ENCODE results near the gene GFRA4.

DNA sequence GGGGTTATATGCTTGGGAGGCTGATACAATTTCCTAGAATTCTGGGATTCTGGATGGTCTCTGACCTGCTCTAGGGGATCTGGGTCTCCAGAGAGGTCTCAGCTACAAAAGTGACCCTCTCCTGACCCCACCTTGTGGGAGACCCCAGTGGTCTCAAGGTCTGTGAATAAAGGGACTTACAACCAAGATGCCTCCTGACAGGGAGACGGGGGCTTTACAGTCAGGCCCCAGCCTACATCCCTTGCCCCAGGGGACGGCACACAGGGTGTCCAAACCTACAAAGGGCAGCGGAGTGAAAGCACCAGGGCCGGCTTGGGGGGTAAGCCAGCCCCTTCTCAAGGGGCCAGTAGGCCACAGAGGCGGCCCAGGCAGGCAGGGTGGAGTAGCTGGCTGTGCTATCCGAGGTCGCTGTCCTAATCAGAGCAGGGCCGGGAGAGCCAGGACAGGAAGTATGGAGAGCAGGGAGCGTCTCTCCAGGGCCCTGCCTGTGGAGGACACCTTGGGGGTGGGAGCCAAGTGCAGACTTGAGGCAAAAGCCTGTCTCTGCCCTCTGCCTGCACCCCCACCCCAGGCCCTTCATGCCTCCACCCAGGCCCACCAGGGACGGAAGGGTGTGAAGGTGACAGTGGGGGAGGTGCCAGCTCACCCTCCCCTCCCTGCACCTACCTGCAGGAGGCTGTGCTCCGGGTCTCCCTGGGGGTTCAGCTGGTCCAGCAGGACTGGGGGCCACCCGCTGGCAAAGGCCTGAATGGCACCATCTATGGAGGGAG lies 3.5 kb downstream of the GFRA4 start:
- TF ChIP-seq, protein P1, sequence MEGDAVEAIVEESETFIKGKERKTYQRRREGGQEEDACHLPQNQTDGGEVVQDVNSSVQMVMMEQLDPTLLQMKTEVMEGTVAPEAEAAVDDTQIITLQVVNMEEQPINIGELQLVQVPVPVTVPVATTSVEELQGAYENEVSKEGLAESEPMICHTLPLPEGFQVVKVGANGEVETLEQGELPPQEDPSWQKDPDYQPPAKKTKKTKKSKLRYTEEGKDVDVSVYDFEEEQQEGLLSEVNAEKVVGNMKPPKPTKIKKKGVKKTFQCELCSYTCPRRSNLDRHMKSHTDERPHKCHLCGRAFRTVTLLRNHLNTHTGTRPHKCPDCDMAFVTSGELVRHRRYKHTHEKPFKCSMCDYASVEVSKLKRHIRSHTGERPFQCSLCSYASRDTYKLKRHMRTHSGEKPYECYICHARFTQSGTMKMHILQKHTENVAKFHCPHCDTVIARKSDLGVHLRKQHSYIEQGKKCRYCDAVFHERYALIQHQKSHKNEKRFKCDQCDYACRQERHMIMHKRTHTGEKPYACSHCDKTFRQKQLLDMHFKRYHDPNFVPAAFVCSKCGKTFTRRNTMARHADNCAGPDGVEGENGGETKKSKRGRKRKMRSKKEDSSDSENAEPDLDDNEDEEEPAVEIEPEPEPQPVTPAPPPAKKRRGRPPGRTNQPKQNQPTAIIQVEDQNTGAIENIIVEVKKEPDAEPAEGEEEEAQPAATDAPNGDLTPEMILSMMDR (conservative IDR thresholded peaks at IDR 0.05; ENCODE audit: low read depth, low read length): 0 out of 2 replicates have a peak, but pooled peaks have one; percentile 9
- TF ChIP-seq EZH2 (IDR thresholded peaks at IDR 0.05; ENCODE audit: borderline replicate concordance, low read depth, low read length, poor library complexity, severe bottlenecking): no peak

Data from A673 (cell line).